NCI-H446 treated with DMSO at 0.1 percent for 48 hours (cell line): ENCODE results near the gene NADSYN1.

Source experiments
- DNase-seq: peaks from one replicate; lab custom pipeline; 2025; lab: John Stamatoyannopoulos, UW

NADSYN1 gene

GRCh38 chr11:71548716-71549151 is 95.7 kb downstream of the NADSYN1 start:
- no peak for DNase-seq
